HepG2 (cell line): ENCODE measurements around the gene MTX1. TPM values are rescaled to one million over a fixed set of nuclear protein-coding genes. Genes with fewer than 3 reads are reported as not detected.
"Not testable (repeated sequence)": the region's sequence is repeated elsewhere in the genome, so short reads cannot be mapped to it uniquely, and the experiment has no call there.

ENCODE experiments used
- ATAC-seq: fragments of 200-7000 bp; cut with Tn5 transposase; 3 replicates; pipeline ENCODE4 v1.9.1; 2020; ENCODE audit warnings: mild to moderate bottlenecking, moderate library complexity
- BruUV-seq: library from RNA; stranded (reverse); fragments of 400-500 nt; replicated peaks from 2 replicates; lab custom pipeline; 2021; lab: Mats Ljungman, UMichigan
- CTCF ChIA-PET: fragments of 300-600 bp; formaldehyde crosslinking; extraction: SDS; loops from one replicate; lab custom pipeline; 2021; ENCODE audit warnings: low total read pairs, inconsistent platforms, low intra/inter-chr PET ratio; lab: Yijun Ruan, JAX
- POLR2A ChIA-PET: fragments of 350-600 bp; sonication (Branson Sonifier 250); formaldehyde crosslinking; loops from one replicate; lab custom pipeline; 2020; ENCODE audit warnings: antibody characterized with exemption, inconsistent platforms; lab: Yijun Ruan, JAX
- DNase-seq: peaks from one replicate; pipeline ENCODE4 v3.0.0-alpha.2; 2015; ENCODE audit warnings: low spot score
- FAIRE-seq: peaks from 3 replicates; lab custom pipeline; 2011; peaks lifted over from hg19 to GRCh38; lab: Jason Lieb, UNC
- H2AFZ ChIP-seq: one replicate; pipeline ENCODE4 v1.6.1; 2011; ENCODE audit warnings: low read length, inconsistent platforms
- H3K27ac ChIP-seq: fragments of 300-600 bp; 3 replicates; pipeline ENCODE4 v1.8.0; 2011; ENCODE audit warnings: mixed run types, mild to moderate bottlenecking, mixed read lengths, low read length, inconsistent platforms; ENCODE audit not compliant: insufficient read depth; ENCODE audit errors: extremely low read length
- H3K27me3 ChIP-seq, 2 experiments: fragments of 200-600 bp in 1 of 2; 2 replicates in 1 of 2; 3 replicates in 1 of 2; pipeline versions ENCODE4 v1.6.0 to v1.8.0; 2011; ENCODE audit warnings: low read length in 2 of 2, mild to moderate bottlenecking in 2 of 2, moderate library complexity in 2 of 2, inconsistent platforms in 1 of 2; ENCODE audit not compliant: insufficient read depth in 2 of 2, control insufficient read depth in 1 of 2
- H3K36me3 ChIP-seq, 2 experiments: fragments of 200-600 bp in 1 of 2; replicated peaks in 1 of 2; 2 replicates in 1 of 2; 3 replicates in 1 of 2; pipeline versions ENCODE4 v1.5.1 to v1.8.0; 2011; ENCODE audit warnings: low read length in 2 of 2, inconsistent platforms in 1 of 2; ENCODE audit not compliant: insufficient read depth in 2 of 2, control insufficient read depth in 1 of 2
- H3K4me1 ChIP-seq: 2 replicates; pipeline ENCODE4 v1.5.1; 2012; ENCODE audit warnings: low read length, inconsistent platforms; ENCODE audit not compliant: insufficient read depth
- H3K4me2 ChIP-seq: 2 replicates; pipeline ENCODE4 v1.6.0; 2011; ENCODE audit warnings: low read depth, low read length, inconsistent platforms
- H3K4me3 ChIP-seq, 3 experiments: fragments of 200-600 bp in 1 of 3; sonication (generic), shearing (Covaris generic) in 1 of 3; replicated peaks in 1 of 3; 2 replicates each; pipeline ENCODE4 v1.5.1; 2011 to 2016; ENCODE audit warnings: low read length in 3 of 3, inconsistent platforms in 2 of 3, low read depth in 2 of 3, mild to moderate bottlenecking in 2 of 3, control low read depth in 1 of 3, mixed read lengths in 1 of 3; ENCODE audit not compliant: insufficient read depth in 1 of 3
- H3K79me2 ChIP-seq: one replicate; pipeline ENCODE4 v1.6.1; 2011; ENCODE audit warnings: low read length, inconsistent platforms; ENCODE audit not compliant: insufficient read depth
- H3K9ac ChIP-seq: 2 replicates; pipeline ENCODE4 v1.6.0; 2011; ENCODE audit warnings: mild to moderate bottlenecking, low read depth, low read length, inconsistent platforms; ENCODE audit not compliant: insufficient read depth
- H3K9me3 ChIP-seq: 2 replicates; pipeline ENCODE4 v1.5.1; 2012; ENCODE audit warnings: mild to moderate bottlenecking, low read length
- H4K20me1 ChIP-seq: 2 replicates; pipeline ENCODE4 v1.6.0; 2011; ENCODE audit warnings: inconsistent platforms, mild to moderate bottlenecking, low read length, moderate library complexity; ENCODE audit not compliant: insufficient read depth
- ATF4 ChIP-seq, 2 experiments: fragments of 450-650 bp in 1 of 2; sonication (generic) in 1 of 2; formaldehyde crosslinking; IDR thresholded peaks; 2 replicates each; pipeline versions ENCODE4 v1.5.0 to v1.8.0; 2020 to 2022; ENCODE audit warnings: mild to moderate bottlenecking in 1 of 2, missing genetic modification reagents in 1 of 2
- ATM ChIP-seq: fragments of 450-650 bp; IDR thresholded peaks from 2 replicates; pipeline ENCODE4 v1.7.1; 2017; ENCODE audit warnings: mild to moderate bottlenecking, borderline replicate concordance
- YY1 ChIP-seq: IDR thresholded peaks from 2 replicates; pipeline ENCODE4 v1.6.1; 2011; ENCODE audit warnings: low read length, low read depth, moderate library complexity, mild to moderate bottlenecking; ENCODE audit not compliant: insufficient read depth, insufficient replicate concordance
- ZNF75D ChIP-seq: sonication (generic); formaldehyde crosslinking; IDR thresholded peaks from 2 replicates; pipeline ENCODE4 v1.8.1; 2023; ENCODE audit warnings: missing genetic modification reagents, mild to moderate bottlenecking, borderline replicate concordance
- WGBS: methylation state at CpG from one replicate; pipeline ENCODE4 v1.1.6; 2017; ENCODE audit warnings: low lambda C conversion rate; 5-methylcytosine and 5-hydroxymethylcytosine counted together
- in situ Hi-C: cut with HindIII; loops from 2 replicates; pipeline ENCODE4 v1.10.0; 2017; ENCODE audit warnings: low pct_unique_long_range_greater_than_20kb; ENCODE audit not compliant: extremely low pct_ligation_motif_present
- intact Hi-C: fragments of 100-400 bp; cut with micrococcal nuclease; formaldehyde crosslinking; loops from one replicate; pipeline ENCODE4 v1.10.0; 2022; ENCODE audit not compliant: unreplicated experiment
- polyA plus RNA-seq, 8 experiments: library from polyadenylated mRNA; depleted of rRNA in 3 of 8; stranded (reverse) in 7 of 8; unstranded in 1 of 8; fragments of >200 nt; fragmentation: Illumina TruSeq in 4 of 8; extraction: Trizol in 4 of 8; gene quantifications; 2 replicates each; pipeline versions ENCODE4 v1.2.1 to v1.2.3, GENCODE V29; 2011 to 2016; ENCODE audit warnings: low read depth in 4 of 8, missing spikeins in 1 of 8, mixed read lengths in 1 of 8; ENCODE audit not compliant: insufficient read depth in 1 of 8
- total RNA-seq, 5 experiments: library from RNA; depleted of rRNA; stranded (reverse); fragments of >200 nt; fragmentation: Illumina TruSeq; extraction: Trizol; gene quantifications; 2 replicates each; pipeline ENCODE4 v1.2.3, GENCODE V29; 2016; ENCODE audit warnings: low read depth in 1 of 5

The MTX1 gene
- total and polyA plus RNA-seq, 2 of the 13 experiments (the other 11 are each of a cell fraction or from before 2014, with no cell fraction given) = 64.5 to 72.6 TPM

- WGBS = no CpG with 5 or more reads among the region's 1 CpG
- FAIRE-seq = no peak
- Histone ChIP-seq H3K4me3 (no peak overlapping the region), H3K36me3 (no peaks in the 10 kb centered on the region), H3K4me2 (no peak overlapping the region), H4K20me1 (no peaks in the 10 kb centered on the region), H3K79me2 (no peaks in the 10 kb centered on the region), H3K27ac (no peak overlapping the region), H3K4me1 (peaks cover 7% of the 10 kb centered on the region; the same call in 1 of the 2 replicates), H2AFZ (no peak overlapping the region), H3K27me3 (no peaks in the 10 kb centered on the region), H3K9ac (no peak overlapping the region), H3K9me3 (no peaks in the 10 kb centered on the region)
- in situ Hi-C loops = no loop called here
- no peak for DNase-seq
- CTCF ChIA-PET = no interaction called here
- intact Hi-C loops = no loop called here
- BruUV-seq = no TSS peak
- POLR2A ChIA-PET = no interaction called here
- TF ChIP-seq ZNF75D (CRISPR knock-in tag) (no peak), ATF4 (CRISPR knock-in tag; IDR thresholded peaks at IDR 0.05) (no peak), ATM (no peak), YY1 (peak; percentile 79)
- no peak for ATAC-seq
Measured at GRCh38 chr1:155219592-155220031, 11.1 kb downstream of the MTX1 start.

DNA sequence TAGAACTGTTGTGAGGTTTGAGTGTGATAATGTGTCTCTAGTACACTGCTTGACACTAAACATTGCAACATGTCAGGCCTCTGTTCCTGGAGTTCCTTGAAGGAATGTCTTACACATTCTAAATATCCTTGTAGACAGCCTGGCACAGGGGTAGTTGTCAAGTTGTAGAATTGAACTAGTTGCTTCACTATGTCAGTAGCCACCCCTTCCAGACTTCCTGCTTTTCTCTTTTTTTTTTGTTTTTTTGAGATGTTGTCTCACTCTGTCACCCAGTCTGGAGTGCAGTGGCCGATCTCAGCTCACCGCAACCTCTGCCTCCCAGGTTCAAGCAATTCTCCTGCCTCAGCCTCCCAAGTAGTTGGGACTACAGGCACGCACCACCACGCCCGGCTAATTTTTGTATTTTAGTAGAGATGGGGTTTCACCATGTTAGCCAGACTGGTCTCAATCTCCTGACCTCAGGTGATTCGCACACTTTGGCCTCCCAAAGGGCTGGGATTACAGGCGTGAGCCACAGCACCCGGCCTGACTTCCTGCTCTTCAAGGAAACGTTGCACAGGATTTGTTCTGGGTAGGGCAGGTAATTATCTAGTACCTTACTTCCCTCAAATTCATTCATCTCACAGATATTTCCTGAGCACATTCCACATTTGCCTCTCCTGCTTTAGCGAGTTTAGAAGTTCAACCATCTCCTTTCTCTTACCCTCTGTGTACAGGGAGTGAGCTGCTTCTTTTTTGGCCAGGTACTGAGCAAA lies 11.9 kb downstream of the MTX1 start:
- H3K4me2 ChIP-seq, H3K27me3 ChIP-seq, ATAC-seq, BruUV-seq, H3K4me3 ChIP-seq, H3K9ac ChIP-seq, intact Hi-C loops, H3K9me3 ChIP-seq, H3K4me1 ChIP-seq, FAIRE-seq, CTCF ChIA-PET, in situ Hi-C loops, H3K79me2 ChIP-seq, H3K27ac ChIP-seq, H3K36me3 ChIP-seq, POLR2A ChIA-PET, DNase-seq, H4K20me1 ChIP-seq, H2AFZ ChIP-seq: not testable (repeated sequence)
- 90% methylated on average over 10 of the region's 10 CpGs for WGBS
